ENCODE data around the gene CCDC51.

The CCDC51 gene

GRCh38 chr3:48419149-48419548 is 20.8 kb downstream of the CCDC51 start:
- no peak for DNase-seq (ENCODE audit: low spot score)

DNA sequence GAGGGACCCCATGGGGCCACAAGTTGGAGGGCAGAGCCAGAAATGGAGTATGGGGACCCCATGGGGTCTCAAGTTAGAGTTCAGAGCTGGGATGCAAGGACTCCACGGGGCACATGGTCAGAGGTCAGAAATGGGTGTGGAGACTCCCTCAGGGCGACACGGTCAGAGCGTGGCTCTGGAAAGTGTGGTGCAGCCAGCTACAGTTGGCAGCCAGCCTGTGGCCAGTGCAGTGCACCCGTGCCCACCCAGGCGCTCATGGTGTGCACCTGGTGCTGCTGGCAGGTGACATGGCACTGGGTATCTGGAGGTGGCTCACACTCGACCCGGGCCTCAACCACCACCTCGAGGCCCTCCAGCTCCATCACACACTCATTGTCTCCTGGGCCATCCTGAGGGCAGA is 21.3 kb downstream of the CCDC51 start:
- no peak for DNase-seq (ENCODE audit: low spot score)

- no peak for DNase-seq (ENCODE audit: low spot score)
Observed at GRCh38 chr3:48418140-48418539, 21.8 kb downstream of the CCDC51 start.

GRCh38 chr3:48417529-48418108 is 22.3 kb downstream of the CCDC51 start:
- no peak for DNase-seq (ENCODE audit: low spot score)

DNA sequence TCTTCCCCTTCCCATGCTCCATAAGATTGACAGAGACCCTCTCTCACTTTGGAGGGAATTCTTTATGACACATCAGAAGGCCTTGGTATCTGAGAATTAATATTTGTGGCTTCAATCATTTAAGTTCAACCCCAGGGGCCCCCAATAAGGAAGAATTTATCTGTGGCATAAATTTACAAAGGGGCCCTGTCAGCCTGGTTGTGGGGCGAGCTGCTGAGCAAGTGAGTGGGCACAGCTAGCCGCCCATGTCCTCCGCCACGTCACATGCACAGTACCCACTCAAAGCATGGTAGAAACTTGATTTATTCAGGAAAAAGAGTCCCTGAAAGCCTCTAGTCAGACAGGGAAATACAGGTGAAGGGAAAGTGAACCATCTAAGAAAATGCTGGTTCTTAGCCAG is 23.4 kb downstream of the CCDC51 start:
- no peak for DNase-seq (ENCODE audit: low spot score)

DNA sequence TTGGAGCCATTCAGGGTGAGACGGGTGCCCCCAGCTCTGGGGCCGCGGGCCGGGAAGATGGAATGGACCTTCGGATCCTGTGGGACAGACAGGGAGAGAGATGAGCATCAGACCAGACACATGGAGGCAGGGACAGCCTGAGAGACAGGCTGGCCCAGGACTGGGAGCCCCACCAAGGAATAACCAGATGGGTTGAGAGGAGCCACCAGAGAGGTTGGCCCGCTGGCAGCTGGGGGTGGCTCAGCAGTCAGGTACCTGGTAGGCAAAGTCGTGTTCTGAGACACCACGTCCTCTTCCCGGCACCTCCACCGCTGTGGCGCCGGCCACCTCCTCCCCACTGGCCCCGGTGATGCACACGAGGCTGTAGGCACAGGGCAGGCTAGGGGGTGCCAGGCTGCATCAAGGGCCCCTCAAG is 23.8 kb downstream of the CCDC51 start:
- no peak for DNase-seq (ENCODE audit: low spot score)

DNA sequence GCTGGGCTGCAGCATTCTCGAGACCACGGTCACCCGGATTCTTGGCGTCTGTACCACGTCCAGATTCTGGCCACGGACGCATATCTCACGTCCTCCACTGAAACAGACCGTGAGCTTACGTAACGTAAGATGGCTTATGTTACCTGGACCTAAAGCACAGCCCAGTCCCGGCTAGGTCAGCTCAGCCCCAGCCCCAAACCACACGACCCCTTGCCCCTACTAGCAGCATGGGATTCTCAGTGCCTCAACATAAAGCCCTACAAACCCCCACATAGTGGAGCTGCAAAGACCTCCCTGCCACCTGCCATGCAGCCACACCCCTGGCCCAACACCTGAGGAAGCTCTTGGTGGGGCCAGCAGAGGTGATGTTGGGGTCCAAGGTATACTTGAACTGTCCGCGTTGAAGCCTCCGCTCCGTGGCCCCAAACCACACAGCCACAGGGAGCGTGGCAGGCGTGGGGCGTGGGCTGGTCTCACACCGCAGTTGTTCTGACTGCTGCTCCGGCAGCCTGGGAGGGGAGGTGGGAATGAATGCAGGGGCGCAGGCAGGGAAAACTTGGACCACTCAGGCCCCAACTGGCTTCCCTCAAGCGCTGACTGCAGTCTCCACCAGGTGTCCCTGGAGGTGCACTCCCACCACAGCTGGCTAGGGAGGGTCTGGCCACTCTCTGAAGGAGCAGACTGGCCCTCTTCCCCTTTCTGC is 24.5 kb downstream of the CCDC51 start:
- no peak for DNase-seq (ENCODE audit: low spot score)

DNA sequence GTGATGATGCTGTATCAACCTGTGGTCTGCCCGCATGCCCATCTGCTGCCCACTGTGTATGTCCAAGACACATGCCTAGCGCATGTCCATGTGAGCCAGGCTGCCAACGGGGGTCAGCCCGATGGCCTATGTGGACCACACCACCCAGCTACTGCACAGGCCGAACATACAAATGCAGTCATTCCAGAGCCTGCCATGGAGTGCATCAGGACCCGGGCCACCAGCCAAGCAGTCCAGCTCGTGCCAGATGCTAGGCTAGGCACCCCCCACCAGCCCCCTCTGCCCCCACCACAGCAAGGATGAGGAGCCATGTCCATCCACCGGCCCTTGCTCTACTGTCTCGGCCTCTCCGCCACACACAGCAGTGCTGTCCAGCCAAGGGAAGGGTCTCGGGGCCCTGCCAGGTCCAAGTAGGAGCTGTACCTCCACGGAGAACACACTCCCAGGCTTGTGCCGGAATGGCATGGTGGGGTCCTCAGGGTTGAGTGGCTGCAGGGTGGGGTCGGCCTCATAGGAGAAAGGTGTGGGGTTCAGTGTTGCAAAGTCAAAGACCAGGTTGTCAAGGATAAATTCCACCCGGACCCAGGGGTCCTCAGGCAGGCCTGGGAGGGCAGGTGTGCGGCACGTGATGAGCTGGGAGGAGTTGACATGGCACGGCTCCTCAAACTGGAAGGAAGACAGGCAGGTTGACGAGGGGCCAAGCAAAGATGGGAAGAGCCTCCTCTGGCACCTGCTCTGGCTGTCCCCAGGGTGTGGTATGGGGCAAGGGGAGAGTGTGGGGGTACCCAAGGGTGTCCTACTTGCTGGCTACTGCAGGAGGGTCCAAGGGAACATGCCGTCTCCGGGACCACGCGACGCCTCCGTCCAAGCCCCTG is 25.3 kb downstream of the CCDC51 start:
- no peak for DNase-seq (ENCODE audit: low spot score)

GRCh38 chr3:48413611-48414010 is 26.3 kb downstream of the CCDC51 start:
- DNase-seq (ENCODE audit: low spot score): no peak

- DNase-seq (ENCODE audit: low spot score): no peak
Observed at GRCh38 chr3:48413086-48413485, 26.8 kb downstream of the CCDC51 start.

DNA sequence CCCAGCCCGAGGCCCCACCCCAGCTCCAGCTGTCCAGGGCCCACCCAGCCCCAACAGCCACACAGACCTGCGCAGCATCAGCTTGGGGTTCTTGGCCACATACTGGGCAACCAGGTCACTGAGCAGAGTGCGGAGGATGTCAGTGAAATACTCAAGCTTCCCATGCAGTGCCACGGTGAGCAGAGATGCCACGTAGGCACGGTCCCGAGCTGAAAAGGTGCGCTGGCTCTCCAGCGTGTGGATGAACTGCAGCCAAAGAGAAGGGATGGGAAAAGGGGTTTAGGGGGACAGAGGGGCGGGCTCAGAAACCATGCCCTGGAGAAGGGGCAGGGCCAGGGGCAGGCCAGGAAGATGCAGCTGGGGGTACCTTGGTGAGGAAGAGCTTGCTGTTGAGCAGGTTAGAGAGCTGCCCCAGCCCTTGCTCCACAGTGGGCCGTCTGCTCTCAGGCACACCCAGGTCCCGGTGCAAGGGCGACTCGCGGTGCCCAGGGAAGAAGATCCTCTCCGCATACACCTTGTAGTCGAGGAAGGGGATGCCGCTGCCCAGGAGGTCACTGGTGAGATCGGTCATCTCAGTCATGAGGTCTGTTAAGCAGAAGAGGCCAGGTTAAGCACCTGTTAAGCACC is 27.4 kb downstream of the CCDC51 start:
- no peak for DNase-seq (ENCODE audit: low spot score)

GRCh38 chr3:48411606-48412374 is 28.1 kb downstream of the CCDC51 start:
- no peak for DNase-seq (ENCODE audit: low spot score)

GRCh38 chr3:48411041-48411588 is 28.8 kb downstream of the CCDC51 start:
- no peak for DNase-seq (ENCODE audit: low spot score)

DNA sequence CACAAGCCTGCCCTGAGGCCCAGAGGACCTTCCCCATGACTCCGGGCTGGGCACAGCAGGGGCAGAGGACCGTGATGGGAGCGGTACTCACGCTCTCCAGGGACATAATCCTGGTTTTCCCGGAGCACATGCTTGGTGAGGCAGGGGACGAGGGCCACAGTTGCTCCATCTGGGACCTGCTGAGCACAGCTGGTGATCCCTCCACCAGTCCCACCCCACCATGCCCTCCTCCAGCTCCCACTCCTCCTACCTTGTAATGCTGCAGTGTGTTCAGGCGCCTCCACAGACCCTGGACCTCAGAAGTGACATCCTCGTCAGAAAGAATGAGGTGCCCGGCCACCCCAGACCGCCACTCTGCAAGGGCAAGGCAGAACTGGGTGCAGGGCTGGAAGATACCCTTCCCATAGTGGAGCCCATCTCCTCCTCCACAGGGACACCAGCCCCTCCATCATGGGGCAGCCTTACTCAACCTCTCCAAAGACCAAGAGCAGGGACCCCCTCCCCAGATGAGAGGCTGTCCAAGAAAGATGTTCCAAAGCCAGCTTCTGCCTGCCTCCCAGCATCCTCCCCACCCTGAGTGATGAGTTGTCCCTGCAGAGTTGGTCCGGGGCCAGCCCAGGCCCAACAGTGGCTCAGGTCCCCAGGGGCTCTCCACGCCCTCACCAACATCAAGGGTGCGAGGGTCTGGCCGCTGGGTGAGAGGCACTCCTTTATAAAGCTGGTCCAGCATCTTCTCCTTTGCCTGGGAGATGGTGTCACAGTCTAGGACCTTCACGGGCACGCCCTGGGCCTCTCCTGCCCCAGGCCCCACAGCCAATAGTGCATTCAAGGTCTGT is 29.5 kb downstream of the CCDC51 start:
- DNase-seq (ENCODE audit: low spot score): no peak

DNA sequence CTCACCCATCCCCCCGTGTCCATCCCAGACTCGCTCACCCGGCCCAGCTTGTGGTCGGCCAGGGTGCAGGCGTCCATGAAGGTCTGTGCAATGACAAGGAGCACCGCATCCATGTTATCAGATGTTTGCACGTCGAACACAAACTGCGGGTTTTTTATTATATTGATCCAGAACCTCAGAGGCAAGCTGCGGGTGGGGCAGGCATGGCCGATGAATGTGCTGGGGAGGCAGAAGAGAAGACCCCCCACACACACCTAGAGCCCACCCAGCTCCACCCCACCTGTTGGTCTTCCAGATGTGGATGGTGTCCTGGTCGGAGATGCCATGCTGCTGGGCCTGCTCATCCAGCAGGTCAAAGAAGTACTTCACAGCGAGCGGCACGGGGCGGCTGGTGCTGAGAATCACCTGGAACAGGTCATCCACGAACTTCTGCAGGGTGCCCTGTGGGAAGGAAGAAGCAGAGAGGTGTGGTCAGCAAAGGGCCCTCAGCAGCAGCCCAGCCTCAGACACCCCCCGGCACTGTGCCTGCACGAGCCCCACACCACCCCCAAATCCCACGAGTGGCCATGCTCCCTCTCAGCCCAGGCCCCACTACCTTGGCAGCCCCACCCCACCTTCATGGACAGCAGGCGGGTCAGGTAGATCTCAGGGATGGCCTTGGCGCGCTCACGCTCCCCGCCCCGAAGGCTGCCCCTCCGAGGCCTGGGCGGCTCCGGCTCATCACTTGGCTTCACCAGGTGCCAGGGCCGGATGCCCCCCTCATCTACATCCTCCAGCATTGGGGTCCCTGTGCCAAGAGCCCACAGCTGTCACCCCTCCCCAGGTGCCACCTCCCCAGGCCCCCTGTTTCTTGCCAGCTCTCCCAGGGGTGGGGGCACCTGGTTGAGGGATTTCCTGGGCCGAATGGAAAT is 30.4 kb downstream of the CCDC51 start:
- no peak for DNase-seq (ENCODE audit: low spot score)

- DNase-seq (ENCODE audit: low spot score): no peak
Observed at GRCh38 chr3:48408823-48409281, 31.1 kb downstream of the CCDC51 start.

- no peak for DNase-seq (ENCODE audit: low spot score)
Observed at GRCh38 chr3:48407542-48408099, 32.3 kb downstream of the CCDC51 start.

DNA sequence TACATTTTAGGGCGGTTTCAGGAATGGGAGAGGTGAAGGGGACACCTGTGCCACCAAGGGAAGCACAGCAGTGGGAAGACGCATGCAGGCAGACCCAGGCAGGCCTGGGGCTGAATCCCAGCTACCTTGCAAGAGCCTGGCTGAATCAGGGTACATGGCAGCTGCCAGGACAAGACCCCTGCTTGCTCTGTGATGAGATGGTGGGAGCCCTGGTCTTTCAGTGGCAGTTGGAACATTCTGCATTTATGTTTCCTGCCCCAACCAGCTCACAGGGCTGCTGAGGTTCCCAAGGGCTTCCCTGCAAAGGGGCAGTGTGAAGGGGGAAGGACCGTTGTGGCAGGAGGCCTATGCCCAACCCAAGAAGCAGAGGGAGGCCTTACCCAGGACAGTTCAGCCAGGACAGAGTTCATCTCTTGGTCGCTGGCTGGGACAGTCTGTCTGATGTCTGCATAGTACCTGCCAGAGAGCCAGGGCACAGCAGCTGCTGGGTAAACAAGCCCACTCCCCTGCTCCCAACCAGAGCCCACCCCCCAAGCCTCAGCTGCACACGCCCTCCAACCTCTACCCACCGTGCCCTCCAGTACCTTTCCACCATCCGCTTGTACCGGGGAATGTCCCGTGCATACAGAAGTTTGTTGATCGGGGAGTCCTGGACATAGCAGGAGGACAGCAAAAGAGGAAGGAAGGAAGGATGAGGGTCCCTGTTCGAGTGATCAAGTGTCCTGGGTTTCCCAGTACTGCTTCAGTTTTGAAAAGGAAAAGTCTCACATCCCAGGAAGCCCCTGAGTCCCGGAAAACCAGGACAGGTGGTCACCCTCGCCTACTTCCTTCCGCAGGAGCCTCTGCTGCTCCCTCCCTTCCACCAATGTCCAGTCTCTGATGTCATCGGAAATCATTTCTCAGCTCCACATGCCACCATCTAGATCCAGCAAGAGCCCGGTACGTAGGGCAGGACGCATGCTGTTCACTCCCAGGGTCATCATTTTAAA is 33.2 kb downstream of the CCDC51 start:
- DNase-seq (ENCODE audit: low spot score): no peak

Data from AG08395 (cell line).